Lung (tissue), 12 donors: ENCODE measurements around the gene TRABD. TPM values are rescaled to one million over a fixed set of nuclear protein-coding genes. Genes with fewer than 3 reads are reported as not detected.

Experiments used
- ATAC-seq: fragments of 200-7000 bp; cut with Tn5 transposase; one replicate; pipeline ENCODE4 v1.9.1; 2020; ENCODE audit warnings: moderate number of reproducible peaks; ENCODE audit not compliant: insufficient read depth, low FRiP score
- DNase-seq, 3 donors: peaks; one replicate each; pipeline ENCODE4 v3.0.0-alpha.2; 2013 to 2017
- H3K27ac ChIP-seq, 2 donors: one replicate each; pipeline ENCODE4 v1.5.1; 2013; ENCODE audit warnings: mild to moderate bottlenecking in 2 of 2, moderate library complexity in 2 of 2, control low read depth in 1 of 2, inconsistent platforms in 1 of 2, low read depth in 1 of 2, low read length in 1 of 2
- H3K27me3 ChIP-seq, 3 donors: one replicate each; pipeline ENCODE4 v1.5.1; 2013; ENCODE audit warnings: low read length in 2 of 3; ENCODE audit not compliant: control insufficient read depth in 3 of 3, insufficient read depth in 3 of 3
- H3K36me3 ChIP-seq, 4 donors: one replicate each; pipeline ENCODE4 v1.5.1; 2013; ENCODE audit warnings: low read length in 4 of 4, mild to moderate bottlenecking in 1 of 4, moderate library complexity in 1 of 4; ENCODE audit not compliant: control insufficient read depth in 4 of 4, insufficient read depth in 4 of 4
- H3K4me1 ChIP-seq, 5 donors: one replicate each; pipeline ENCODE4 v1.5.1; 2013; ENCODE audit warnings: low read length in 5 of 5, mild to moderate bottlenecking in 2 of 5, moderate library complexity in 1 of 5; ENCODE audit not compliant: control insufficient read depth in 5 of 5, insufficient read depth in 5 of 5
- H3K4me3 ChIP-seq: one replicate; pipeline ENCODE4 v1.5.1; 2013; ENCODE audit warnings: mild to moderate bottlenecking, control low read depth, moderate library complexity
- H3K9ac ChIP-seq, 2 donors: one replicate each; pipeline ENCODE4 v1.5.1; 2013; ENCODE audit warnings: low read length in 2 of 2, control low read depth in 1 of 2; ENCODE audit not compliant: insufficient read depth in 1 of 2
- H3K9me3 ChIP-seq, 4 donors: one replicate each; pipeline ENCODE4 v1.5.1; 2013; ENCODE audit warnings: low read length in 3 of 4, mild to moderate bottlenecking in 1 of 4, moderate library complexity in 1 of 4; ENCODE audit not compliant: control insufficient read depth in 4 of 4, insufficient read depth in 3 of 4
- CTCF ChIP-seq: IDR thresholded peaks from 2 replicates; pipeline ENCODE4 v1.5.1; 2012; ENCODE audit warnings: mild to moderate bottlenecking; ENCODE audit errors: control extremely low read depth, extremely low read depth
- WGBS, 2 donors: extraction: QIAGEN DNeasy Blood & Tissue Kit; methylation state at CpG; one replicate each; pipeline ENCODE4 v1.1.7; 2013; 5-methylcytosine and 5-hydroxymethylcytosine counted together
- polyA plus RNA-seq, 2 donors: library from polyadenylated mRNA; stranded (reverse); fragments of 200-250 nt; gene quantifications; one replicate each; pipeline ENCODE4 v1.2.1, GENCODE V29; 2013
- total RNA-seq, 2 donors: library from RNA; depleted of rRNA in 1 of 2; stranded (reverse); fragments of >200 nt in 1 of 2; gene quantifications; one replicate each; pipeline ENCODE4 v1.2.1, GENCODE V29; 2014 to 2021
- donor health status: control.
- donor health status: control.
- donor health status: Bipolar disorder and iron deficiency.
- donor health status: healthy.
- donor health status: DM: yes; HTN: yes; CAD: no.

The TRABD gene
- total and polyA plus RNA-seq, 4 donors, result 16.2 to 72.7 (median 62.2) TPM

- Histone ChIP-seq H3K9ac (no peak overlapping the region), H3K4me3 (no peak overlapping the region), H3K4me1 (peaks cover 0 to 17% (median 0%) of the 10 kb centered on the region in 5 donors), H3K27ac (no peak overlapping the region), H3K9me3 (no peaks in the 10 kb centered on the region), H3K27me3 (no peaks in the 10 kb centered on the region), H3K36me3 (peaks cover 4 to 48% (median 12%) of the 10 kb centered on the region in 4 donors)
- DNase-seq, result no peak
- WGBS, 2 donors, result 93 to 94% methylated on average over 16 of the region's 16 CpGs
- TF ChIP-seq CTCF, result no peak
- no peak for ATAC-seq
These were observed 12.9 kb downstream of the TRABD start for GRCh38 chr22:50198624-50199017.

- H3K9me3 ChIP-seq, result no peaks in the 10 kb centered on the region
- no peak overlapping the region for H3K27ac ChIP-seq
- no peak overlapping the region for H3K9ac ChIP-seq
- no peaks in the 10 kb centered on the region for H3K27me3 ChIP-seq
- no peak for ATAC-seq
- no peak overlapping the region for H3K4me3 ChIP-seq
- H3K36me3 ChIP-seq, result peaks cover 4 to 41% (median 12%) of the 10 kb centered on the region in 4 donors
- H3K4me1 ChIP-seq, result peaks cover 0 to 17% (median 0%) of the 10 kb centered on the region in 5 donors
- TF ChIP-seq CTCF, result no peak
- no peak for DNase-seq
- 87 to 89% methylated on average over 18 of the region's 18 CpGs for WGBS, 2 donors
These were observed 13.6 kb downstream of the TRABD start for GRCh38 chr22:50199251-50199721.

- 6 to 9% methylated on average over 33 to 34 of the region's 34 CpGs for WGBS, 2 donors
- Histone ChIP-seq H3K27me3 (no peaks in the 10 kb centered on the region), H3K4me1 (peaks cover 0 to 17% (median 0%) of the 10 kb centered on the region in 5 donors), H3K9ac (no peak overlapping the region), H3K27ac (no peak overlapping the region), H3K4me3 (peak overlapping the region; percentile 71), H3K36me3 (peaks cover 4 to 35% (median 13%) of the 10 kb centered on the region in 4 donors), H3K9me3 (no peaks in the 10 kb centered on the region)
- no peak for TF ChIP-seq CTCF
- peak in 1 of 3 donors; percentile 26 for DNase-seq
- ATAC-seq, result no peak
These were observed 14.2 kb downstream of the TRABD start for GRCh38 chr22:50199829-50200460.
